D721Med (cell line): Measurements from ENCODE around the gene OGFR.

Experiments used
- DNase-seq: peaks from one replicate; pipeline ENCODE4 v3.0.0; 2011; ENCODE audit warnings: low spot score; ENCODE audit not compliant: insufficient read length
- FAIRE-seq: peaks from 2 replicates; lab custom pipeline; 2011; peaks lifted over from hg19 to GRCh38; lab: Jason Lieb, UNC
- TF ChIP-seq, protein P1 (sequence below): IDR thresholded peaks from 2 replicates; pipeline ENCODE4 v1.5.1; 2012; ENCODE audit warnings: mild to moderate bottlenecking, control low read depth; ENCODE audit not compliant: insufficient read depth; ENCODE audit errors: missing control alignments

The OGFR gene

DNA sequence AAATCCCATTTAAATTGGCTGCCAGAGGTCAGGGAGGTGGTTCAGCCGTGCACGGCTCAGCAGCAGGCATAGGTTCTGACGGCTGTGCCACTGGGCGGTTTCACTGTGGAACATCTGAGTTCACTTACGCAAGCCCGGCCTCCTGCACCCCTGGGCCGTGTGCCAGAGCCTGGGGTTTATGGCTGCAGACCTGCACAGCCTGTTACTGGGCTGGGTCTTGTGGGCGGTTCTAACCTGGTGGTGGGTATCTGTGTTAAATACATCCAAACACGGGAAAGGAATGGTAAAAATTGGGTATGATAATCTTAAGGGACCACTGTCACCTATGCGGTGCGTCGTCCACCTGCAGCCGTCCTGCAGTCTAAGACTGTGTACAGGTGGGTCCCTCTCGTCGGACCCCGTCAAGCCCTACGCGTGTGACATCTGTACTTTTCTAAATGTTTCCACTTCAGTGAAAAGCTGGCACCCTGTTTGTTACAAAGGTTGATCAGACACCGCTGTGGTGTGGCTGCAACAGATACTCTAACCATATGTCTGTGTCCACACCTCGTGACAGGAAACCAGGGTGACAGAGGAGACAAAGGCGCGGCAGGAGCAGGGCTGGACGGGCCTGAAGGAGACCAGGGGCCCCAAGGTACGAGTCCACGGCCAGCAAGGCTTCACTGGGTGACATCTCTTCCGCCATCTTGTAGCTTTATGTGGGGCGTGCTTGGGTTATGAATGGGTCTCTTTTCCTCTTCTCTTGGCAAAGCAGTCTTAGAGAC is 33.7 kb downstream of the OGFR start:
- TF ChIP-seq, protein P1, sequence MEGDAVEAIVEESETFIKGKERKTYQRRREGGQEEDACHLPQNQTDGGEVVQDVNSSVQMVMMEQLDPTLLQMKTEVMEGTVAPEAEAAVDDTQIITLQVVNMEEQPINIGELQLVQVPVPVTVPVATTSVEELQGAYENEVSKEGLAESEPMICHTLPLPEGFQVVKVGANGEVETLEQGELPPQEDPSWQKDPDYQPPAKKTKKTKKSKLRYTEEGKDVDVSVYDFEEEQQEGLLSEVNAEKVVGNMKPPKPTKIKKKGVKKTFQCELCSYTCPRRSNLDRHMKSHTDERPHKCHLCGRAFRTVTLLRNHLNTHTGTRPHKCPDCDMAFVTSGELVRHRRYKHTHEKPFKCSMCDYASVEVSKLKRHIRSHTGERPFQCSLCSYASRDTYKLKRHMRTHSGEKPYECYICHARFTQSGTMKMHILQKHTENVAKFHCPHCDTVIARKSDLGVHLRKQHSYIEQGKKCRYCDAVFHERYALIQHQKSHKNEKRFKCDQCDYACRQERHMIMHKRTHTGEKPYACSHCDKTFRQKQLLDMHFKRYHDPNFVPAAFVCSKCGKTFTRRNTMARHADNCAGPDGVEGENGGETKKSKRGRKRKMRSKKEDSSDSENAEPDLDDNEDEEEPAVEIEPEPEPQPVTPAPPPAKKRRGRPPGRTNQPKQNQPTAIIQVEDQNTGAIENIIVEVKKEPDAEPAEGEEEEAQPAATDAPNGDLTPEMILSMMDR: no peak
- DNase-seq (no peak), FAIRE-seq (no peak)

DNA sequence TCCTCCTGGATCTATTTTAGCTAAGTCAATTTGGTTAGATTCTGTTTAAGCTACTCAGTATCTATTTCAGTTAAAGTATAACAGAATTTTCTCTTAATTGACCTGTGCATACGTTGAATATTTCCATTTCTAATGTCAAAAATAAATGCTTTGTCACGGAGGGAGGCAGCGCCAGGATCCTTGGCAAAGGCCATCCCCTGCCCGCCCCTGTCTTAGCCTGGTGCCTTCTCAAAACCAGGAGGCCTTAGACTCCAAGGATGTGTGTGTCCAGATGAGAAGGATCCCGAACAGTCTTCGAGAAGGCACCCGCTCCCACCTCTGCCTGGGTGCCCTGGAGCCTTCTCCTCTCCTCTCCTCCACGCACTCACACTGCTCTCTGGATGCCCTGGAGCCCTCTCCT is 34.6 kb downstream of the OGFR start:
- DNase-seq (no peak), FAIRE-seq (no peak)
- TF ChIP-seq, protein P1: no peak

DNA sequence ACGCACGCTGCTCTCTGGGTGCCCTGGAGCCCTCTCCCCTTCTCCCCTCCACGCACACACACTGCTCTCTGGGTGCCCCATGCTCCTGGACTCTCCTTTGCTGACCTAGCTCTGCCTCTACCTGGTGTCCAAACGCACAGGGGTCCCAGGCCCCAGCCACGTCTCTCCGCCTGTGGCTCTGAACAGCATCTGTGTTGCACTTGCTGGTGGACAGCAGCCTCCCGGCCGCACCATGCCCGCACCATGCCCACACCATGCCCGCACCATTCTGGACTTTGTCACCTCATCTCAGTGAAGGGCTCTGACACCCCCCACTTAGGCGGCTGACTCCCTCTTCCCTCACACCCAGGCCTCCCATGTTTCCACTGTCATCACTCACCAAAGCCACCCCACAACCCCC is 35.2 kb downstream of the OGFR start:
- TF ChIP-seq, protein P1: no peak
- FAIRE-seq: no peak
- DNase-seq: no peak

DNA sequence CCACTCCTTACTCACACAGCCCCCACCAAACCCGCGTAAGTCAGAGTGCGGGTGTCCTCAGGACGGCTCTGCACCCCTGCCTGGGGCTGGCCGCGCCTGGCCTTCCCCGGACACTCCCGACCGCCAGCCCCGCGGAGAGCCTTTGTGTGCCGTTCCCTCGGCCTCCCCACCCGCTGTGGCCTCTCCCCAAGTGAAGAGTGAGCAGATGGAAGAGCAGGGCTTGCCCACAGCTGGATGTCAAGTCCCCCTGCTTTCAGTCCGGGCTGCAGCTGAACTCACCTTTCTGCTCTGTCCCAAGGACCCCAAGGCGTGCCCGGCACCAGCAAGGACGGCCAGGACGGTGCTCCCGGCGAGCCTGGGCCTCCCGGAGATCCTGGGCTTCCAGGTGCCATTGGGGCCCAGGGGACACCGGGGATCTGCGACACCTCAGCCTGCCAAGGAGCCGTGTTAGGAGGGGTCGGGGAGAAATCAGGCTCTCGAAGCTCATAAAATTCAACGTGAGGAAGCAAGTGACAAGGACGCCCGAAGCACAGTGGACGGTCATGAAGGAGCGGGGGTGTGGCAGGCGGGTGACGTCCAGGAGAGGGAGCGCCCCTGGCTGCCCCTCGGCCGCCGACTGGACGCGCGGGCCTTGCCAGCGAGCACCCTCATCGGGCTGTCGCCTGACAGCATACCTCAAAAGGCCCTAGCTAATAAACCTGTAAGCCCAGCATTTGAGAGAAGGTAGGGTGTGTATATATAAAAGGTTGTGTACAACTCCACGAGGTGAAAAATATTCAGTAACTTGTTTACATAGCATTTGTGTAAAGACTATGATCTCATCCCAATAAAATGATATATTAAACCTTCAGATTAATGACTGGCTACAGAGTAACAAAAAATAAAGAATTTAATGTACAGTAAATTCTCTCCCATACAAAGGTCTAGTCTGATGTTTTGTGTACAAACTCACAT is 35.9 kb downstream of the OGFR start:
- TF ChIP-seq, protein P1: no peak
- FAIRE-seq: no peak
- DNase-seq: no peak

DNA sequence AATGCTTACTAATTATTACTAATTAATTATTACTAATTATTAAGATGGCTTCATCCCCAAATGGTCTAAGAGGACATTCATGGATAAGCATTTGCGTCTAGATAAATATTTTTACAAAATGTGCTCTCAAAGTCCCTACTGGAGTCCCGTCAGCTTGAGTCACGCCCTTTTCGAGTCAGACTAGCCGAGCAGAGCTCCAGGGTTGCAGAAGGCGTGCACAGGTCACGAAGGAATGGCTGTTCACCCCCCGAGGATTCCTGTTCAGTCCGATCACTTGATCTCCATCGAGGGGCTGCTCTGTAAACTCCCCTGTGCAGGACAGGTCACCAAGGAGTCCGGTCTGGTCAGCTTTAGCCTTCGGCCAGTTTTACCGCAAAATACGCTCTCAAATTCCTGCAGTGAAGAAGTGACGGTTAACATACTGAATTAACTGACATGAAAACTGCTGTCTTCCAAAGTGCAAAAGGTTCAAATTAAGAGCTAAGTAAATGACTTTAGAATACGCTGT is 37.1 kb downstream of the OGFR start:
- DNase-seq (no peak), FAIRE-seq (no peak)
- TF ChIP-seq, protein P1: no peak

DNA sequence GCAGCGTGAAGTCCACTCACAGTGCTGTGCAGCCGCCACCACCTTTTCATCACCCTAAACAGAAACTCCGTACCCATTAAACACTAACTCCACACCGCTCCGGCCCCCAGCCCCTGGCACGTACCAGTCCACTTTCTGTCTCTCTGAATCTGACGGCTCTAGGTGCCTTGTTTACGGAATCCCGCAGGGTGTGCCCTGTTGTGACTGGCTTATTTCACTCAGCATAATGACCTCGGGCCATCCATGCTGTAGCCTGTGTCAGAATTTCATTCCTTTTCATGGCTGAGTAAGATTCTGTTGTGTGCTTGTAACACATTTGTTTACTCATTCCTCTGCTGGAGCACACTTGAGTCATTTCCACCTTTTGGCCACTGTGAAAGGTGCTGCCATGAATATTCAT is 39.0 kb downstream of the OGFR start:
- FAIRE-seq: no peak
- TF ChIP-seq, protein P1: no peak
- DNase-seq: no peak
